Measurements from ENCODE around the gene ZNF808. TPM values are rescaled to one million over a fixed set of nuclear protein-coding genes. Genes with fewer than 3 reads are reported as not detected.
A peak's percentile ranks its signal among the peaks of the same experiment; 100 is the strongest.

Gene ZNF808
- total and polyA plus RNA-seq, 9 of the 15 experiments (the other 6 are each of a cell fraction or from before 2014, with no cell fraction given) = 3.1 to 20.1 (median 10.9) TPM

DNA sequence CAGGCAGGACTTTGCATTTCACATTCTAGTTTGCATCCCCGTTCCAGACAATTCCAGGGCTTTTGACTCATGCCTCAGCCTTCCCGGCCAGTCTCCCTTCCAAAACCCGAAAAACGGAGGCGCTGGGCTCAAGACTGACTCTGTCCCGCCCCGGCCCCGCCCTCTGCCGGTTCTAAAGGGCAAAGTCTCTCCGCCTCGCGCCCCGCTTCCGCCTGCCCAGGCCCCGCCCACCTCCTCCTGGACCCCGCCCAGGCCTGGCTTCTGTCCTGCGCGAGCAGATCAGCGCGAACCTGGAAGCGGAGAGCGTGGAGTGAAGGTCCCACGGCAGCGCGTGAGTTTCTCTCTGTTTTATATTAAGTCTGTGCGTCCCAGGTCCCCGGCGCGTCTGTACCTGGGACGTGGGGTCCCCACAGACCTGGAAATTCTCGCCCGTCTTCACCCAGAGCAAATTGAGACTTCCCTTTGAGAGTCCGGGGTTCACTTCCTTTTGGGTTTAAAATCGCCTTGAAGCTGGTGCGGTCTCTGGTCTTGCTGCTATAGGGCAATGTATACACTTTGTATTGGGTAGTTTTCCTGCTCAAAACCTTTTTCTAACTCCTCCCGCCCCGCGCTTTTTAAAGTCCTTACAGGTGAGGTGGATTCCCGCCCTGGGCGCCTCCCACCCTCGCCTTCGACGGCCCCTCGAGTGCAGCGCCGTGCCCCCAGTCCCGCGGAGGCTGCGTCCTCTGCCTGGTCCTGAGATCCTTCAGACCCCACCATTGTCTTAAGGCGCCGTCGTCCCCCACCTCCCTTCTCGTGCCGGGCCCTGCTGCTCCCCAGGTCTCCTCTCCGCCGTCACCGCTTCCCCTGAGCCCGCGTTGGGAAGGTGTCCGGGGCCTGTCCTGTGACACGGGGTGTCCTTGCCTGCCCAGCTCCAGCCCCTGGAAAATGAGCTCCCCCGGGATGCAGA is 73.8 kb downstream of the ZNF808 start (continued):
- TF ChIP-seq, protein P1, sequence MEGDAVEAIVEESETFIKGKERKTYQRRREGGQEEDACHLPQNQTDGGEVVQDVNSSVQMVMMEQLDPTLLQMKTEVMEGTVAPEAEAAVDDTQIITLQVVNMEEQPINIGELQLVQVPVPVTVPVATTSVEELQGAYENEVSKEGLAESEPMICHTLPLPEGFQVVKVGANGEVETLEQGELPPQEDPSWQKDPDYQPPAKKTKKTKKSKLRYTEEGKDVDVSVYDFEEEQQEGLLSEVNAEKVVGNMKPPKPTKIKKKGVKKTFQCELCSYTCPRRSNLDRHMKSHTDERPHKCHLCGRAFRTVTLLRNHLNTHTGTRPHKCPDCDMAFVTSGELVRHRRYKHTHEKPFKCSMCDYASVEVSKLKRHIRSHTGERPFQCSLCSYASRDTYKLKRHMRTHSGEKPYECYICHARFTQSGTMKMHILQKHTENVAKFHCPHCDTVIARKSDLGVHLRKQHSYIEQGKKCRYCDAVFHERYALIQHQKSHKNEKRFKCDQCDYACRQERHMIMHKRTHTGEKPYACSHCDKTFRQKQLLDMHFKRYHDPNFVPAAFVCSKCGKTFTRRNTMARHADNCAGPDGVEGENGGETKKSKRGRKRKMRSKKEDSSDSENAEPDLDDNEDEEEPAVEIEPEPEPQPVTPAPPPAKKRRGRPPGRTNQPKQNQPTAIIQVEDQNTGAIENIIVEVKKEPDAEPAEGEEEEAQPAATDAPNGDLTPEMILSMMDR (IDR thresholded peaks at IDR 0.05 in 2 of 3, conservative IDR thresholded peaks at IDR 0.05 in 1 of 3; ENCODE audit: insufficient read depth in 2 of 3, low read depth in 1 of 3, low read length in 3 of 3) = peak in 2 of 3 experiments; percentile 46 to 59; a peak in 4 of 6 replicates
- TF ChIP-seq, protein P2, sequence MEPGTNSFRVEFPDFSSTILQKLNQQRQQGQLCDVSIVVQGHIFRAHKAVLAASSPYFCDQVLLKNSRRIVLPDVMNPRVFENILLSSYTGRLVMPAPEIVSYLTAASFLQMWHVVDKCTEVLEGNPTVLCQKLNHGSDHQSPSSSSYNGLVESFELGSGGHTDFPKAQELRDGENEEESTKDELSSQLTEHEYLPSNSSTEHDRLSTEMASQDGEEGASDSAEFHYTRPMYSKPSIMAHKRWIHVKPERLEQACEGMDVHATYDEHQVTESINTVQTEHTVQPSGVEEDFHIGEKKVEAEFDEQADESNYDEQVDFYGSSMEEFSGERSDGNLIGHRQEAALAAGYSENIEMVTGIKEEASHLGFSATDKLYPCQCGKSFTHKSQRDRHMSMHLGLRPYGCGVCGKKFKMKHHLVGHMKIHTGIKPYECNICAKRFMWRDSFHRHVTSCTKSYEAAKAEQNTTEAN (CRISPR knock-in tag; IDR thresholded peaks at IDR 0.05) = no peak
- TF ChIP-seq, protein P3, sequence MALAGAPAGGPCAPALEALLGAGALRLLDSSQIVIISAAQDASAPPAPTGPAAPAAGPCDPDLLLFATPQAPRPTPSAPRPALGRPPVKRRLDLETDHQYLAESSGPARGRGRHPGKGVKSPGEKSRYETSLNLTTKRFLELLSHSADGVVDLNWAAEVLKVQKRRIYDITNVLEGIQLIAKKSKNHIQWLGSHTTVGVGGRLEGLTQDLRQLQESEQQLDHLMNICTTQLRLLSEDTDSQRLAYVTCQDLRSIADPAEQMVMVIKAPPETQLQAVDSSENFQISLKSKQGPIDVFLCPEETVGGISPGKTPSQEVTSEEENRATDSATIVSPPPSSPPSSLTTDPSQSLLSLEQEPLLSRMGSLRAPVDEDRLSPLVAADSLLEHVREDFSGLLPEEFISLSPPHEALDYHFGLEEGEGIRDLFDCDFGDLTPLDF (CRISPR knock-in tag; IDR thresholded peaks at IDR 0.05) = 0 out of 2 replicates have a peak, but pooled peaks have one; percentile 64
- TF ChIP-seq, protein P4, sequence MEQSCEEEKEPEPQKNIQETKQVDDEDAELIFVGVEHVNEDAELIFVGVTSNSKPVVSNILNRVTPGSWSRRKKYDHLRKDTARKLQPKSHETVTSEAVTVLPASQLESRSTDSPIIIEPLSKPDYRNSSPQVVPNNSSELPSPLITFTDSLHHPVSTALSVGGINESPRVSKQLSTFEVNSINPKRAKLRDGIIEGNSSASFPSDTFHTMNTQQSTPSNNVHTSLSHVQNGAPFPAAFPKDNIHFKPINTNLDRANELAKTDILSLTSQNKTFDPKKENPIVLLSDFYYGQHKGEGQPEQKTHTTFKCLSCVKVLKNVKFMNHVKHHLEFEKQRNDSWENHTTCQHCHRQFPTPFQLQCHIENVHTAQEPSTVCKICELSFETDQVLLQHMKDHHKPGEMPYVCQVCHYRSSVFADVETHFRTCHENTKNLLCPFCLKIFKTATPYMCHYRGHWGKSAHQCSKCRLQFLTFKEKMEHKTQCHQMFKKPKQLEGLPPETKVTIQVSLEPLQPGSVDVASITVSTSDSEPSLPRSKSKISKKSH (CRISPR knock-in tag; IDR thresholded peaks at IDR 0.05) = no peak
- no peak for TF ChIP-seq TAF9B (IDR thresholded peaks at IDR 0.05; ENCODE audit: partially characterized antibody)
- no peak for TF ChIP-seq ZNF551 (CRISPR knock-in tag; IDR thresholded peaks at IDR 0.05)
- no peak for TF ChIP-seq HDGF (IDR thresholded peaks at IDR 0.05)
- no peak for TF ChIP-seq HDAC2 (IDR thresholded peaks at IDR 0.05)
- TF ChIP-seq, protein P5, sequence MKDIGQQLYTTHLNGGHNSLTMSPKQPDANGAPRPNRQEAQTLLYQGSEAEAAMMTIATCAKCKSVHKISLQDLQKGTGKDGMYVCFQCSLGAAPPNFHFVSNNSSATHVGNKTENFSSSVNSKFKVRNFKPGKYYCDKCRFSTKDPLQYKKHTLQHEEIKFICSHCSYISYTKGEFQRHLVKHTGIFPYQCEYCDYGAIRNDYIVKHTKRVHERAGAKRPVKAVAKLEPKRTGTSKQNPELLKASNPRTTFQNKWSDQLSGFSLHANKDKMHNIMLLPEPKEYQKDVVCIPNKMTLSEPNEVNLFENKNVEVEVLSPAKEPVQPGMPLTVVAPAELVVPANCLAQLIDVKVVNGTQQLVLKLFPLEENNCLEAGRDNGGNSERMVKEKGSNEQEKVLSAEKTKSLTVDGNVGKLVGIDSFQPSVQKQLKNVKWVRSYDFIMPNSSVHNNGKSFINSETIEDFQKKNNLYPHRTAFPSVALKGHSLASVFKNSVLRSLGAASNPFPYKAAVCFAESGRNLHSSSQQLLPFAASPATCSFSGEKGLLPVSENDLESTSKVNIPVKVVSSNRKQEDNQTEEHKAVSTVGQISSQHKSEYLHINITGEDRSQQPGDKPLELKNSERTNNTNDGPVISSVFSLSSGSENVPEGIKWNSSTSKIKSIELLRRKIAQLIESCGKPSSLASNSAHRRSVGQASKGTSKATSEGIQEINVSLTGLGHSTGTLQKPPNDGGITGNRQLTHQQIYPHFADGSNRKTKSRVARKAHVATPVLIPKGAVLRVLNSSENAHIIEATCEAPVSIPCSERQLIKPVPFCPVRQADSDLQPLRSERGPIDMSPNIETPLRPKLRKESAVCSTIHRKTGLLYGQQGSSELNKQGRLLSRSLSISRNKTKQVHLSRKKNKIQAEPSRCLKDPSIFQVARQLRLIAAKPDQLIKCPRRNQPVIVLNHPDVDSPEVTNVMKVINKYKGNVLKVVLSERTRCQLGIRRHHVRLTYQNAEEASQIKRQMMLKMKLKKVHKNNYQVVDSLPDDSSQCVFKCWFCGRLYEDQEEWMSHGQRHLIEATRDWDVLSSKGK (CRISPR knock-in tag; IDR thresholded peaks at IDR 0.05) = no peak
- no peak for TF ChIP-seq DIDO1 (tag; IDR thresholded peaks at IDR 0.05; ENCODE audit: low read depth)
- no peak for TF ChIP-seq FOXP1 (CRISPR knock-in tag; IDR thresholded peaks at IDR 0.05)
- no peak for TF ChIP-seq TBL1XR1 (IDR thresholded peaks at IDR 0.05; ENCODE audit: low read length in 2 of 2)
- TF ChIP-seq, protein P6, sequence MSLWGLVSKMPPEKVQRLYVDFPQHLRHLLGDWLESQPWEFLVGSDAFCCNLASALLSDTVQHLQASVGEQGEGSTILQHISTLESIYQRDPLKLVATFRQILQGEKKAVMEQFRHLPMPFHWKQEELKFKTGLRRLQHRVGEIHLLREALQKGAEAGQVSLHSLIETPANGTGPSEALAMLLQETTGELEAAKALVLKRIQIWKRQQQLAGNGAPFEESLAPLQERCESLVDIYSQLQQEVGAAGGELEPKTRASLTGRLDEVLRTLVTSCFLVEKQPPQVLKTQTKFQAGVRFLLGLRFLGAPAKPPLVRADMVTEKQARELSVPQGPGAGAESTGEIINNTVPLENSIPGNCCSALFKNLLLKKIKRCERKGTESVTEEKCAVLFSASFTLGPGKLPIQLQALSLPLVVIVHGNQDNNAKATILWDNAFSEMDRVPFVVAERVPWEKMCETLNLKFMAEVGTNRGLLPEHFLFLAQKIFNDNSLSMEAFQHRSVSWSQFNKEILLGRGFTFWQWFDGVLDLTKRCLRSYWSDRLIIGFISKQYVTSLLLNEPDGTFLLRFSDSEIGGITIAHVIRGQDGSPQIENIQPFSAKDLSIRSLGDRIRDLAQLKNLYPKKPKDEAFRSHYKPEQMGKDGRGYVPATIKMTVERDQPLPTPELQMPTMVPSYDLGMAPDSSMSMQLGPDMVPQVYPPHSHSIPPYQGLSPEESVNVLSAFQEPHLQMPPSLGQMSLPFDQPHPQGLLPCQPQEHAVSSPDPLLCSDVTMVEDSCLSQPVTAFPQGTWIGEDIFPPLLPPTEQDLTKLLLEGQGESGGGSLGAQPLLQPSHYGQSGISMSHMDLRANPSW (CRISPR knock-in tag; IDR thresholded peaks at IDR 0.05) = no peak
- TF ChIP-seq E2F3 (CRISPR knock-in tag; IDR thresholded peaks at IDR 0.05) = 0 out of 2 replicates have a peak, but pooled peaks have one; percentile 14
